Nephron (organoid): Measurements from ENCODE around the gene SRBD1.

Experiments
- H3K27ac Mint-ChIP-seq, 3 experiments: 2 replicates each; pipeline ENCODE4 v1.8.0; 2020; ENCODE audit warnings: mixed read lengths in 3 of 3, mild to moderate bottlenecking in 2 of 3, moderate library complexity in 1 of 3
- H3K27me3 Mint-ChIP-seq: 2 replicates; pipeline ENCODE4 v1.8.0; 2021; ENCODE audit warnings: low read depth, mild to moderate bottlenecking, moderate library complexity, mixed read lengths
- H3K36me3 Mint-ChIP-seq: 2 replicates; pipeline ENCODE4 v1.8.0; 2020; ENCODE audit warnings: low read depth, mixed read lengths
- H3K4me1 Mint-ChIP-seq: 2 replicates; pipeline ENCODE4 v1.8.0; 2020; ENCODE audit warnings: mixed read lengths
- H3K4me3 Mint-ChIP-seq, 3 experiments: 2 replicates each; pipeline ENCODE4 v1.8.0; 2020; ENCODE audit warnings: mild to moderate bottlenecking in 3 of 3, mixed read lengths in 3 of 3, moderate library complexity in 2 of 3
- H3K9me3 Mint-ChIP-seq: 2 replicates; pipeline ENCODE4 v1.8.0; 2020; ENCODE audit warnings: mixed read lengths
- CTCF ChIP-seq, 3 experiments: fragments of 200-600 bp; sonication (generic); IDR thresholded peaks; one replicate each; pipeline ENCODE4 v1.5.0; 2021; ENCODE audit warnings: antibody characterized with exemption in 3 of 3; ENCODE audit not compliant: unreplicated experiment in 3 of 3

SRBD1 gene

DNA sequence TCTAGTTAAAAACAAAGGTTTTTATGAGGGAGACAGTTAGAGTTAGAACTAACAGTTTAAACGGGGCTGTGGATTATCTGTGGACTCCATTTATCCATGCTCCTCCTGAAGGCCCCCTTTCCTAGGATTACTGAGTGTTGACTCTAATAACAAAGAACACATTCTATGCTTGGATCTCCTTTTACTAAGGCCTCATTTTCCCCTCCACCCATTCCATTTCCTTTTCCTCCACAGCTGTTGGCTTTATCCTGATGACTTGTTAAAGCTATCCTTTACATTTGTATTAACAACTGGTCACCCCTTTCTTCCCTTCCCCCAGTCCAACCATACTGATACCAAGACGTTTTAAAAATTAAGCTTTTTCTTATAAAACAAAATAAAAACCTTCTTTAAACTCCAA is 220.6 kb downstream of the SRBD1 start:
- Mint-ChIP-seq H3K27me3 (no peaks in the 10 kb centered on the region), H3K9me3 (no peaks in the 10 kb centered on the region), H3K4me1 (peaks cover 62% of the 10 kb centered on the region), H3K27ac (peak overlapping the region; percentile 77 to 88 (median 81)), H3K4me3 (peak overlapping the region in 1 of 3 experiments; percentile 10), H3K36me3 (peaks cover 26% of the 10 kb centered on the region)
- no peak for TF ChIP-seq CTCF (IDR thresholded peaks at IDR 0.05; ENCODE audit: unreplicated experiment in 3 of 3)

DNA sequence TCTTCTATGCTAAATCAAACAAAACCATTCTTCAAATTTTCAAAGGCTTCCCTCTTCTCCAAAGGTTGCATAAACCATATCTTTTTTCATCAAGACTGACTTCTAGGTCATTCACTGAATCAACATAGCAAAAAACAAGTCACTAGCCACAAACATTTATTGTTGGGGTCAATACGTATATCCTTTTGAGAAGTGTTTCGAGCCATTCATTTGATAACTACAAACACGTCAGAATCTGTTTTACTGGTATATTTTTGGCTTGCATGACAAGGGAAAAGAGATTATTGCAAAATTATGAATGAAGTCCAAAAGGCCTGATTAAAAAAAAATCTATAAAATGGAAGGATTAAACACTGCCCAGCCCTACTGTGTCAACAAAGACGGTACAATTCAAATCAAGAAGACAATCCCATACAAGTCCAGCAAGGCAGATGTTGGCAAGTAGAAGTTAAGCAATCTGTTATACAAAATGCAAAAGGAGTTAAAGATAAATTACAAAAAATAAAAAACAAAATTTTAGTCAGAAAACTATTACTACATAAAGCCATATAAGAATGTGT is 222.4 kb downstream of the SRBD1 start:
- Mint-ChIP-seq H3K27ac (no peak overlapping the region), H3K36me3 (peaks cover 26% of the 10 kb centered on the region), H3K4me3 (no peak overlapping the region), H3K9me3 (no peaks in the 10 kb centered on the region), H3K27me3 (no peaks in the 10 kb centered on the region), H3K4me1 (peaks cover 46% of the 10 kb centered on the region)
- no peak for TF ChIP-seq CTCF (IDR thresholded peaks at IDR 0.05; ENCODE audit: unreplicated experiment in 3 of 3)

- no peaks in the 10 kb centered on the region for H3K9me3 Mint-ChIP-seq
- H3K4me1 Mint-ChIP-seq = peaks cover 19% of the 10 kb centered on the region
- no peak for TF ChIP-seq CTCF (IDR thresholded peaks at IDR 0.05; ENCODE audit: unreplicated experiment in 3 of 3)
- H3K36me3 Mint-ChIP-seq = peaks cover 9% of the 10 kb centered on the region
- no peaks in the 10 kb centered on the region for H3K27me3 Mint-ChIP-seq
- H3K27ac Mint-ChIP-seq = no peak overlapping the region
- no peak overlapping the region for H3K4me3 Mint-ChIP-seq
Observed at GRCh38 chr2:45382744-45383143, 228.3 kb downstream of the SRBD1 start.

DNA sequence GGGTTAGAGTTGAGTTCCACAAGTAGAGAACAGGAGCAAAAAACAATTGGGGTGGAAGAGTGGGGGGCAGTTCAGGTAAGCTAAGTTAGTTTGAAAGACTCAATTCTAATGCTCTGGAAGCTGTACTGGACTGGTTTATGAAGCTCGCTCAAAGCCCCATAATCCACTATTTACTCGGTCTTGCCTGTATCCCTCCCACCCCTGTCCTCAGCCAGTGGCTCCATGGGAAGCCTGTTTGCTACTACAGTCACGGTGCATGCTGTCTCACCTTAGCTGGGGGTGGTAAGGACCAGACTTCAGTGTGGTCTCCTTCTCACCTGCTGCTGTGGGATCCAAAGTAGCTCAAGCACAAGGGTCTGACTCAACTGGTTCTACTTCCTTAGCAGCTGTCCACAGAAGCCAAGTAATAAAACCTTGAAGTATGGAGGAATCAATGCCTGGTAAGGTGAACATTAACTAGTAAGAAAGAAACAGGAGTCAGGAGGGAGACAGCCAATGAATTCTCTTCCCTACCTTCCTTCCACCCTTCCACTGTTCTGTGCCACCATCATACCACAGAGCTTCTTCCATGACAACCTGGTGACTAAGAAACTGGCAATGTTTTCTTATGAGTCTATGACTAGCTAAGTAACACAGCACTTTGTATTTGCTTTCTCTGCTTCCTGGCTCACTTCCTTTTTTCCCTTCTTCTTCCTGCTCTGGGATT is 230.8 kb downstream of the SRBD1 start:
- H3K36me3 Mint-ChIP-seq = peaks cover 5% of the 10 kb centered on the region
- H3K4me1 Mint-ChIP-seq = peaks cover 19% of the 10 kb centered on the region
- no peak overlapping the region for H3K4me3 Mint-ChIP-seq
- no peaks in the 10 kb centered on the region for H3K27me3 Mint-ChIP-seq
- H3K9me3 Mint-ChIP-seq = peaks cover 3% of the 10 kb centered on the region
- no peak for TF ChIP-seq CTCF (IDR thresholded peaks at IDR 0.05; ENCODE audit: unreplicated experiment in 3 of 3)
- no peak overlapping the region for H3K27ac Mint-ChIP-seq

GRCh38 chr2:45379399-45380087 is 231.5 kb downstream of the SRBD1 start:
- H3K27me3 Mint-ChIP-seq = no peaks in the 10 kb centered on the region
- H3K4me1 Mint-ChIP-seq = peaks cover 19% of the 10 kb centered on the region
- TF ChIP-seq CTCF (IDR thresholded peaks at IDR 0.05; ENCODE audit: unreplicated experiment in 3 of 3) = no peak
- H3K9me3 Mint-ChIP-seq = peaks cover 6% of the 10 kb centered on the region
- no peak overlapping the region for H3K4me3 Mint-ChIP-seq
- H3K27ac Mint-ChIP-seq = no peak overlapping the region
- peaks cover 9% of the 10 kb centered on the region for H3K36me3 Mint-ChIP-seq
